Naive B cell (primary cell): Measurements from ENCODE around the gene TMPRSS11E. TPM values are rescaled to one million over a fixed set of nuclear protein-coding genes. Genes with fewer than 3 reads are reported as not detected.
"Not testable (repeated sequence)": the region's sequence is repeated elsewhere in the genome, so short reads cannot be mapped to it uniquely, and the experiment has no call there.

ENCODE experiments used
- ATAC-seq, 2 donors: fragments of 150-1000 bp; cut with Tn5 transposase; 2 replicates each; pipeline ENCODE4 v1.10.0; 2021; ENCODE audit warnings: low read depth in 2 of 2, mild to moderate bottlenecking in 2 of 2, moderate library complexity in 2 of 2
- DNase-seq: peaks from one replicate; pipeline ENCODE4 v3.0.0; 2022
- H3K27ac Mint-ChIP-seq, 6 donors: one replicate each; pipeline ENCODE4 v1.8.0; 2020 to 2022; ENCODE audit warnings: mild to moderate bottlenecking in 6 of 6, mixed read lengths in 6 of 6, moderate library complexity in 5 of 6, inconsistent platforms in 2 of 6
- H3K27me3 Mint-ChIP-seq, 3 donors: one replicate each; pipeline ENCODE4 v1.8.0; 2021 to 2022; ENCODE audit warnings: mixed read lengths in 3 of 3, mild to moderate bottlenecking in 1 of 3
- H3K36me3 Mint-ChIP-seq, 2 donors: one replicate each; pipeline ENCODE4 v1.8.0; 2020 to 2022; ENCODE audit warnings: mixed read lengths in 2 of 2, inconsistent platforms in 1 of 2, mild to moderate bottlenecking in 1 of 2
- H3K4me1 Mint-ChIP-seq, 3 donors: one replicate each; pipeline ENCODE4 v1.8.0; 2020 to 2022; ENCODE audit warnings: mixed read lengths in 3 of 3, inconsistent platforms in 1 of 3, mild to moderate bottlenecking in 1 of 3, moderate library complexity in 1 of 3
- H3K4me3 Mint-ChIP-seq, 8 donors: one replicate each; pipeline ENCODE4 v1.8.0; 2020 to 2022; ENCODE audit warnings: mild to moderate bottlenecking in 8 of 8, mixed read lengths in 8 of 8, moderate library complexity in 8 of 8, inconsistent platforms in 2 of 8
- H3K9me3 Mint-ChIP-seq, 7 donors: one replicate each; pipeline ENCODE4 v1.8.0; 2020 to 2022; ENCODE audit warnings: mixed read lengths in 7 of 7, mild to moderate bottlenecking in 5 of 7, inconsistent platforms in 2 of 7, moderate library complexity in 1 of 7
- polyA plus RNA-seq, 6 donors: library from polyadenylated mRNA; unstranded; fragments of 300-500 nt; fragmentation: Illumina TruSeq; gene quantifications; one replicate each; pipeline ENCODE4 v1.2.3, GENCODE V29; 2021; ENCODE audit warnings: low read depth in 6 of 6

The TMPRSS11E gene, protein sequence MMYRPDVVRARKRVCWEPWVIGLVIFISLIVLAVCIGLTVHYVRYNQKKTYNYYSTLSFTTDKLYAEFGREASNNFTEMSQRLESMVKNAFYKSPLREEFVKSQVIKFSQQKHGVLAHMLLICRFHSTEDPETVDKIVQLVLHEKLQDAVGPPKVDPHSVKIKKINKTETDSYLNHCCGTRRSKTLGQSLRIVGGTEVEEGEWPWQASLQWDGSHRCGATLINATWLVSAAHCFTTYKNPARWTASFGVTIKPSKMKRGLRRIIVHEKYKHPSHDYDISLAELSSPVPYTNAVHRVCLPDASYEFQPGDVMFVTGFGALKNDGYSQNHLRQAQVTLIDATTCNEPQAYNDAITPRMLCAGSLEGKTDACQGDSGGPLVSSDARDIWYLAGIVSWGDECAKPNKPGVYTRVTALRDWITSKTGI
- not detected for polyA plus RNA-seq

DNA sequence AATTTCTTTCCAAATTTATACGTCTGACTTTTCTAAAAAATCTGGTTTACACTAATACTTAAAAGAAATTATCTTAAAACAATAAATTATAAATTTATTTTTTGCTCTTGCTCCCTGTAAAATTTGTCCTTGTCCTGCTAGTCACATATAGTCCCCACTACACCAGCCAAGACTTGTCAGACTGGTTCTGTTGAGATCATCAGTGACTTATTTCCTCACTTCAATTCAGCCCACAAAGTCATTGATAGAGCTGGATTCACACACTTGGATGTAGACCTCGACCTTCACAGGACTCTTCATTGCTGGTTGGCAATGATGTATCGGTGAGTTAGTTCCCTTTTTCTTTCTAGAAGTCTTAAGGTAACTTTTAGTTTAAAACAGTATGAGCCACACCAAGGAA is at the start of gene TMPRSS11E:
Gene TMPRSS11E, plus strand, starts transcription at position 263 of the 400 bp plus-strand sequence. Its CDS starts 50 bp downstream, at position 313.
- ATAC-seq (no peak), DNase-seq (no peak)
- Mint-ChIP-seq H3K4me1 (peaks cover 0 to 25% (median 0%) of the 10 kb centered on the region in 3 donors), H3K27me3 (peaks cover 0 to 7% (median 4%) of the 10 kb centered on the region in 3 donors), H3K4me3 (no peak within 1 kb of the TSS), H3K36me3 (peaks cover 4 to 5% of the 10 kb centered on the region in 2 donors), H3K9me3 (peaks cover 0 to 6% (median 0%) of the 10 kb centered on the region in 7 donors), H3K27ac (no peak within 1 kb of the TSS)

DNA sequence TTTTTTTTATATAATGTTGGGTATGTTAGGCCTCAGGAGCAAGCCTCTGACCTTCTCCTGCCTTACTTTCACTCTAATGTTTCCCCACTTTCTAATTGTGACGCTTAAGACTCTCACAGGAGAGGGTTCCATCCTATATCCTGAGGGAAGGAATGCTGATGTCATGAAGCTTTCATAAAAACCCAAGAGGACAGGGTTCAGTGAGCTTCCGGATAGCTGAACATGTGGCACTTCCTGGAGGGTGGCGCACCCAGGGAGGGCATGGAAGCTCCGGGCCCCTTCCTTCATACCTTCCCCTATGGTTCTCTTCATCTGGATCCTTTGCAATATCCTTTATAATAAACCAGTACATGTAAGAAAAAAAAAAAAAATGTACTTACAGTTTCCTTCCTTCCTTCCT is 48.0 kb upstream of the TMPRSS11E start:
- Mint-ChIP-seq H3K4me3 (no peak overlapping the region), H3K27me3 (peaks cover under 1 to 17% (median 5%) of the 10 kb centered on the region in 3 donors), H3K4me1 (no peaks in the 10 kb centered on the region), H3K9me3 (peaks cover 0 to 1% (median 0%) of the 10 kb centered on the region in 7 donors), H3K27ac (peak overlapping the region in 1 of 6 donors; percentile 16), H3K36me3 (no peaks in the 10 kb centered on the region)
- DNase-seq (no peak), ATAC-seq (no peak)

DNA sequence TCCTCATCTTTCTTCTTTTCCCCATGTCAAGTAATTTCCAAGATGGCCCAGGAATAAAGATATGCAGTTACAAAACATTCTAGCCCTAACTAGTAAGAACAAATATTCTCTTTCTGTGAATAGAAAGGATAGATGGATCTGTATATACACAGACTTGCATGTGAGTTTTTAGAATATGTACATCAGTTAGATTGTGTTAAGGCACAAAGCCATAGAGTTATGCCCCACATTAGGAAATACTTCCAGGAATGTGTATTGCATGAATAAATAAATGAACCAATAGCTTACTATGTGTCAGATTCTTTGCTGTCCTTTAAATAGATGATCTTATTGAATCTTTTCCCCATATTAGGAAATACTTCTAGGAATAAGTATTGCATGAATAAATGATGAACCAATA is 46.0 kb upstream of the TMPRSS11E start:
- peaks cover 0 to 1% (median 0%) of the 10 kb centered on the region in 7 donors for H3K9me3 Mint-ChIP-seq
- H3K36me3 Mint-ChIP-seq: no peaks in the 10 kb centered on the region

DNA sequence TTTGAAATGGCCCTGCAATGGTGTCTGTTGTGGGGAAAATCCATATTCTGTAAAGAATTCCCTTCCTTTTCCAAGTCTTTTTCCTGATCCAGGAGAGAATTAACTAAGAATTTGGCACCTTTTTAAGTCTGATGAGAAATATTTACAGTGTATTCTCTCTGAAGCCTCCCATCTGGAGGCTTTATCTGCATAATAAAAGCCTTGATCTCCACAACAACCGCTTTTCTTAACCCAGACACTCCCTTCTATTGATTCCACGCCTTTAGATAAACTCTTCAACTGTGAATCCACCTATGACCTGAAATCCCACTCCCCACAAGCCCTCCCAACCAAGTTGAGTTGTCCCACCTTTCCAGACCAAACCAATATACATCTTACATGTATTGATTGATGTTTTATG is 43.1 kb upstream of the TMPRSS11E start:
- peaks cover 0 to 3% (median 0%) of the 10 kb centered on the region in 3 donors for H3K4me1 Mint-ChIP-seq
- H3K9me3 Mint-ChIP-seq: peaks cover 0 to 1% (median 0%) of the 10 kb centered on the region in 7 donors
- no peaks in the 10 kb centered on the region for H3K36me3 Mint-ChIP-seq
- H3K4me3 Mint-ChIP-seq: no peak overlapping the region
- DNase-seq (no peak), ATAC-seq (no peak)
- H3K27me3 Mint-ChIP-seq: peaks cover 7 to 14% (median 7%) of the 10 kb centered on the region in 3 donors
- H3K27ac Mint-ChIP-seq: no peak overlapping the region

More for the DNA sequence above, 46.0 kb upstream of the TMPRSS11E start:
- Mint-ChIP-seq H3K27me3 (peaks cover 0 to 7% (median 4%) of the 10 kb centered on the region in 3 donors), H3K27ac (peak overlapping the region in 1 of 6 donors; percentile 12), H3K4me3 (no peak overlapping the region), H3K4me1 (no peaks in the 10 kb centered on the region)
- DNase-seq: no peak
- no peak for ATAC-seq

DNA sequence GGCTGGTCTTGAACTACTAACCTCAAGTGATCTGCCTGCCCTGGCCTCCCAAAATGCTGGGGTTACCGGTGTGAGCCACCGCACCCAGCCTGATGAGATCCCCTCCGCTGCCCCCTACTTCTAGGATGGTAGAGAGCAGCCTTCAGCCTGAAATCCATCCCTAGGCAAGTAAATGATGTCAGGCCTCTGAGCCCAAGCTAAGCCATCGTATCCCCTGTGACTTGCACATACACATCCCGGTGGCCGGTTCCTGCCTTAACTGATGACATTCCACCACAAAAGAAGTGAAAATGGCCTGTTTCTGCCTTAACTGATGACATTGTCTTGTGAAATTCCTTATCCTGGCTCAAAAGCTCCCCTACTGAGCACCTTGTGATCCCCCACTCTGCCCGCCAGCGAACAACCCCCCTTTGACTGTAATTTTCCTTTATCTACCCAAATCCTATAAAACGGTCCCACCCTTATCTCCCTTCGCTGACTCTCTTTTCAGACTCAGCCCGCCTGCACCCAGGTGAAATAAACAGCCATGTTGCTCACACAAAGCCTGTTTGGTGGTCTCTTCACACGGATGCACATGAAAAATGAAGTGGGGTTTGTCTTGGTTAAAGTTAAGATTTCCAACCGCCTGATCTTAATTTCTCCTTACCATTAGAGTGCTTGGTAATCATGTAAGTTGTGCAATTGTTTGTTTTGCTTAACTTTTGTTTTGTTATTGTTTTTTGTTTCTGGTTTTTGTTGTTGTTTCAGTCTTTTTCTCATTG is 41.4 kb upstream of the TMPRSS11E start:
- not testable (repeated sequence) for H3K27ac Mint-ChIP-seq, H3K36me3 Mint-ChIP-seq, H3K4me3 Mint-ChIP-seq, H3K9me3 Mint-ChIP-seq, ATAC-seq, H3K4me1 Mint-ChIP-seq, DNase-seq
- H3K27me3 Mint-ChIP-seq: peaks cover 7 to 14% (median 11%) of the 10 kb centered on the region in 3 donors

DNA sequence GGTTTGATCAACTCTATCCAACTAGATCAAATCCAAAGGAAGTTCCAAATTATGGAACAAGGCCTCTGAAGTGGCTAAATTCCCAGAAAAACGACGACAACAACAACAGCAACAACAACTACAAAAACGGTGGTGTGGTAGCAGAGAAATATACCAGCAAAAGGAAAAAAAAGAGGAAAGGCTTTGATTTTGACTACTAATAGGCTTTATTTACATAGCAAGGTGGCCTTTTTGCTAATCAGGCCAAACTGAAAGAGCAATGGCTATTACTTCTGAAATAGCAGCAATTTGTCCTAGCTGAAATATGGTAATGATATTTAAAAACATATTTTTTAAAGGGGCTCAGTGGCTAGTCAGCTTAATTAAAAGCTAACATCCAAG is 40.8 kb upstream of the TMPRSS11E start:
- no peaks in the 10 kb centered on the region for H3K36me3 Mint-ChIP-seq

DNA sequence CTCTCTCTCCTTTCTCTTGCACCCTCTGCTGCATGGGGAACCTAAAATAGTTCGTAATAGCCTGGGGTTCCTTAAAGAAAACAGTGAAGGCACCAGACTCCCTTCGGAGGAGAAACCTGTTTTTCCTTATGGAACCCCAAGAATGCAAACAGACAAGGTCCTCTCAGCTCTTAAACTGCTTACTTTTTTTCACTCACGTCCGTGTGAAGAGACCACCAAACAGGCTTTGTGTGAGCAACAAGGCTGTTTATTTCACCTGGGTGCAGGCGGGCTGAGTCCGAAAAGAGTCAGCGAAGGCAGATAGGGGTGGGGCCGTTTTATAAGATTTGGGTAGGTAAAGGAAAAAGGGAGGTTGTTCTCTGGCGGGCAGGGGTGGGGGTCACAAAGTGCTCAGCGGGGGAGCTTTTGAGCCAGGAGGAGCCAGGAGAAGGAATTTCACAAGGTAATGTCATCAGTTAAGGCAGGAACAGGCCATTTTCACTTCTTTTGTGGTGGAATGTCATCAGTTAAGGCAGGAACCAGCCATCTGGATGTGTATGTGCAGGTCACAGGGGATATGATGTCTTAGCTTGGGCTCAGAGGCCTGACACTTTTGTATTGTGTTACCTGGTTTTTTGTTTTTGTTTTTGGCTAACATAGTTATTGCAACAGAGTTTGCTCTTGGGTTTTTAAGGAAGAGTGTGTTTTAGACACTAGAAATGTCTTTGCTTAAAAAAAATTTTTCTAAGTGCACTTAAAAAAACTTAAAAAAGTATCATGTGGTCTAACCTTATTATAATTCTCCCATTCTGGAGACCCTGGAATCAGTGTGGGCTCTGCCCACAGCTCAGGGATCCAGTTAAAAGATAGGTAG is 40.0 kb upstream of the TMPRSS11E start:
- H3K36me3 Mint-ChIP-seq, H3K9me3 Mint-ChIP-seq, DNase-seq, ATAC-seq, H3K27ac Mint-ChIP-seq, H3K4me1 Mint-ChIP-seq: not testable (repeated sequence)
- Mint-ChIP-seq H3K27me3 (peaks cover 7 to 14% (median 12%) of the 10 kb centered on the region in 3 donors), H3K4me3 (peak overlapping the region in 1 of 8 donors; percentile 22)

More for the DNA sequence above, 40.8 kb upstream of the TMPRSS11E start:
- H3K27me3 Mint-ChIP-seq: peaks cover 7 to 14% (median 12%) of the 10 kb centered on the region in 3 donors
- H3K4me1 Mint-ChIP-seq: peaks cover 0 to 3% (median 0%) of the 10 kb centered on the region in 3 donors
- peaks cover 0 to 1% (median 0%) of the 10 kb centered on the region in 7 donors for H3K9me3 Mint-ChIP-seq
- ATAC-seq (no peak), DNase-seq (no peak)
- no peak overlapping the region for H3K27ac Mint-ChIP-seq
- no peak overlapping the region for H3K4me3 Mint-ChIP-seq

DNA sequence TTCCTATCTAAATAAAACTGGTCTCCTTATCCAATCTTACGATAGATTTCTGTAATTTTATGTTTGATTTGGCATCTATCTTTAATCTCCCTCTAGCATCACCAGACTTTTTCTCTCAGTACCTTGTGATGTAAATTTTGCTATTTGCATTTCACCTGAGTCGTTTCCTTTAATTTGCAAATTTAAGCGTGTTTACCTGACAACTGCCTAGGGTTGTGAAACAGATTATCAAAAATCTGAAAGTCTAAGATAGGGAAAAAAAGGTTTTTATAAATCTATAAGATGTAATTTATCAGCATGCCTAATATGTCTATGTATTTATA is 39.4 kb upstream of the TMPRSS11E start:
- H3K27me3 Mint-ChIP-seq: peaks cover 7 to 14% (median 12%) of the 10 kb centered on the region in 3 donors
- peaks cover 0 to 3% (median 0%) of the 10 kb centered on the region in 3 donors for H3K4me1 Mint-ChIP-seq
- no peak for ATAC-seq
- H3K36me3 Mint-ChIP-seq: no peaks in the 10 kb centered on the region
- H3K9me3 Mint-ChIP-seq: peaks cover 0 to 3% (median 0%) of the 10 kb centered on the region in 7 donors
- no peak for DNase-seq
- H3K4me3 Mint-ChIP-seq: no peak overlapping the region
- H3K27ac Mint-ChIP-seq: no peak overlapping the region

DNA sequence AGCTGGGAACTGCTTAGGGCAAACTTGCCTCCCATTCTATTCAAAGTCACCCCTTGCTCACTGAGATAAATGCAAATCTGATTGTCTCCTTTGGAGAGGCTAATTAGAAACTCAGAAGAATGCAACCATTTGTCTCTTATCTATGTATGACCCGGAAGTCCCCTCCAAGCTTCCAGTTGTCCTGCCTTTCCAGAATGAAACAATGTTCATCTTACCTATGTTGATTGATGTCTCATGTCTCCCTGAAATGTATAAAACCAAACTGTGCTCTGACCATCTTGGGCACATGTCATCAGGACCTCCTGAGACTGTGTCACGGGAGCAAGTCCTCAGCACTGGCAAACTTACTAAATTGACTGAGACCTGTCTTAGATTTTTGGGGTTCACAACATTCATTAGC is 37.1 kb upstream of the TMPRSS11E start:
- H3K4me3 Mint-ChIP-seq: no peak overlapping the region
- no peak for ATAC-seq
- peaks cover 0 to 3% (median 0%) of the 10 kb centered on the region in 3 donors for H3K4me1 Mint-ChIP-seq
- DNase-seq: no peak
- H3K27me3 Mint-ChIP-seq: peaks cover 5 to 14% (median 7%) of the 10 kb centered on the region in 3 donors
- H3K9me3 Mint-ChIP-seq: peaks cover 0 to 3% (median 0%) of the 10 kb centered on the region in 7 donors
- no peak overlapping the region for H3K27ac Mint-ChIP-seq
- H3K36me3 Mint-ChIP-seq: no peaks in the 10 kb centered on the region

DNA sequence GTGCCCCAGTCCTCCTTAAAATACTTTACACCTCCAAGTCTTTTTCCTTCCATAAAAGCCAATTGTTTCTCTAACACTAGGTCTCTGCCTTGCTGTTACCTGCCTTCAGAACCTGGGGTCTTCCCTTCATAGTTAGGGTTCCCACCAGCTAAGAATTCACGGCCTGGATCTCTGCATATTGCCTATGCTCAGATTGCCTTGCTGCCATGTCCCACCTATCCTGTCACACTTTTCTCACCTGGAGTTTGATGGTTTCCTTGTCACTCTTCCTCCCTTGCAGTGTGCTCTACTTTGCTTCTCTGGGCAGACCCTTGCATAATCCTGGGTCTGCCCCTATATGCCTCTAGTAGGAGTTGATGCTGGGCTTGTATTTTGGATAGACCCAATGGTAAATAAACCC is 36.6 kb upstream of the TMPRSS11E start:
- no peak overlapping the region for H3K4me3 Mint-ChIP-seq
- no peak for DNase-seq
- H3K4me1 Mint-ChIP-seq: peaks cover 0 to 3% (median 0%) of the 10 kb centered on the region in 3 donors
- no peaks in the 10 kb centered on the region for H3K36me3 Mint-ChIP-seq
- ATAC-seq: no peak
- peaks cover 5 to 14% (median 7%) of the 10 kb centered on the region in 3 donors for H3K27me3 Mint-ChIP-seq
- no peak overlapping the region for H3K27ac Mint-ChIP-seq
- peaks cover 0 to 3% (median 0%) of the 10 kb centered on the region in 7 donors for H3K9me3 Mint-ChIP-seq

DNA sequence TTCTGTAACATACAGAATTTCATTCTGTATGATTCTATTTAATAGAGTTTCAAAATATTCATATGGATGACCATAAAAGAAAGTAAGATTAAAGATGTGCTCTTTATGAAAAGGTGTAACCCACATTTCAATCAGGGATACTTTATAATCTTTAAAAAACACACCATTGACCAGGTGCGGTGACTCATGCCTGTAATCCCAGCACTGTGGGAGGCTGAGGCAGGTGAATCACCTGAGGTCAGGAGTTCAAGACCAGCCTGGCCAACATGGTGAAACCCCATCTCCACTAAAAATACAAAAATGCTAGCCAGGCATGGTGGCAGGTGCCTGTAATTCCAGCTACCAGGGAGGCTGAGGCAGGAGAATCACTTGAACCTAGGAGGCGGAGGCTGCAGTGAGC is 35.2 kb upstream of the TMPRSS11E start:
- H3K27me3 Mint-ChIP-seq, ATAC-seq, DNase-seq, H3K4me3 Mint-ChIP-seq, H3K36me3 Mint-ChIP-seq, H3K9me3 Mint-ChIP-seq, H3K27ac Mint-ChIP-seq, H3K4me1 Mint-ChIP-seq: not testable (repeated sequence)

DNA sequence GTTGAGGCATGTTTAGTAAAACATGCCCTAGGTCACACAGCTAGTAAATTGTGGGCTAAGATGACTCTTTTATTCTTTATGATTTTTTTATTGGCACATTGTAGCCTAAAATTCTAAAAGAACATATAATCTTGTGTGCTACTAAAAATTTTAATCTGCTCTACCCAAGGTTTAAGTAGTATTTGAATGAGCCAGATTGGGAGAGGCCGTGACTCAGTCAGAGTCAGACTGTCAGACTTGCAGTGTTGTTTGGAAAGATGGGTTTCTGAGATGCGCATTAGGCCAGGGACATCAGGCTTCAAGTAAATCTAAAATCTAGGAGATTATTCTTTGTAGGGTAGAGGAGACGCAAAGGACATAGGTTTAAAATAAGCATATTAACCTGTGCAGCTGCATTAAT is 30.7 kb upstream of the TMPRSS11E start:
- DNase-seq (no peak), ATAC-seq (no peak)
- no peaks in the 10 kb centered on the region for H3K4me1 Mint-ChIP-seq
- peaks cover 0 to 4% of the 10 kb centered on the region in 2 donors for H3K36me3 Mint-ChIP-seq
- no peak overlapping the region for H3K27ac Mint-ChIP-seq
- H3K27me3 Mint-ChIP-seq: peaks cover 0 to 7% (median 0%) of the 10 kb centered on the region in 3 donors
- H3K4me3 Mint-ChIP-seq: no peak overlapping the region
- peaks cover 0 to 11% (median 0%) of the 10 kb centered on the region in 7 donors for H3K9me3 Mint-ChIP-seq

DNA sequence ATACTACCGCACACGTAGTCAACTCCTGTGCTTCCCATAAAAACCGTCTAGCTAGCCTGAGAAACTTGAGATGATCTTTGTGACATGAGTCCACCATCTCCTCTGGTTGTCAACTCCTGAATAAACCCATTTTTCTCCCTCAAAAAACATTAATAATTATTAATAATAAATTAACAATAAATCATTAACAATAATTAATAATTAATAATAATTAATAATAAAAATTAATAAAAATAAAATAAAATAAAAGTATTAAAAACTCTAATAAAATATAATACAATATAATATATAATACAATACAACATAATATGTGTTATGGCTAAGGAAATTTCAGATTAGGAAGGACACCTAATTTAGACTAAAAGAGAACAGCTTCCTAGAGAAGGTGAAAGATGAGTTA is 20.7 kb upstream of the TMPRSS11E start:
- peak overlapping the region in 1 of 6 donors; percentile 81 for H3K27ac Mint-ChIP-seq
- no peak for ATAC-seq
- DNase-seq: no peak
- no peak overlapping the region for H3K4me3 Mint-ChIP-seq
- no peaks in the 10 kb centered on the region for H3K36me3 Mint-ChIP-seq
- peaks cover 0 to 17% (median 9%) of the 10 kb centered on the region in 7 donors for H3K9me3 Mint-ChIP-seq
- H3K27me3 Mint-ChIP-seq: no peaks in the 10 kb centered on the region
- peaks cover 0 to 10% (median 0%) of the 10 kb centered on the region in 3 donors for H3K4me1 Mint-ChIP-seq
